GM12878 (cell line): ENCODE results near the gene BTBD9. TPM values are rescaled to one million over a fixed set of nuclear protein-coding genes. Genes with fewer than 3 reads are reported as not detected.

Experiments
- ATAC-seq: fragments of 200-7000 bp; cut with Tn5 transposase; 3 replicates; pipeline ENCODE4 v1.9.1; 2020; ENCODE audit warnings: mild to moderate bottlenecking, moderate library complexity
- BruUV-seq: library from RNA; stranded (reverse); fragments of 400-500 nt; replicated peaks from 2 replicates; lab custom pipeline; 2021; lab: Mats Ljungman, UMichigan
- CTCF ChIA-PET: fragments of 300-600 bp; sonication (Branson Sonifier 250); formaldehyde crosslinking; extraction: SDS; loops from one replicate; lab custom pipeline; 2021; ENCODE audit warnings: inconsistent platforms; lab: Yijun Ruan, JAX
- POLR2A ChIA-PET: fragments of 350-600 bp; formaldehyde crosslinking; extraction: SDS; loops from one replicate; lab custom pipeline; 2021; ENCODE audit warnings: inconsistent platforms; lab: Charles Lee
- RAD21 ChIA-PET: fragments of 300-600 bp; sonication (Branson Sonifier 250); formaldehyde crosslinking; loops from one replicate; lab custom pipeline; 2023; ENCODE audit warnings: antibody characterized with exemption; ENCODE audit not compliant: unreplicated experiment; lab: Charles Lee
- SMC1A ChIA-PET: fragments of 300-600 bp; sonication (Branson Sonifier 250); formaldehyde crosslinking; loops from one replicate; lab custom pipeline; 2023; ENCODE audit not compliant: unreplicated experiment, uncharacterized antibody; lab: Charles Lee
- DNase-seq: peaks from one replicate; pipeline ENCODE4 v3.0.0-alpha.2; 2011; ENCODE audit warnings: low read depth, low spot score
- FAIRE-seq: peaks from 3 replicates; lab custom pipeline; 2011; peaks lifted over from hg19 to GRCh38; lab: Jason Lieb, UNC
- H2AFZ ChIP-seq: 2 replicates; pipeline ENCODE4 v1.6.0; 2011; ENCODE audit warnings: low read depth, low read length, control low read depth; ENCODE audit not compliant: control insufficient read depth
- H3K27ac ChIP-seq: 2 replicates; pipeline ENCODE4 v1.5.1; 2011; ENCODE audit warnings: control low read depth; ENCODE audit not compliant: control insufficient read depth, insufficient read depth
- H3K27me3 ChIP-seq, 2 experiments: replicated peaks in 1 of 2; 2 replicates each; pipeline versions ENCODE4 v1.6.0 to v1.6.1; 2011; ENCODE audit warnings: low read length in 1 of 2; ENCODE audit not compliant: control insufficient read depth in 2 of 2, insufficient read depth in 2 of 2
- H3K36me3 ChIP-seq, 2 experiments: 2 replicates each; pipeline ENCODE4 v1.5.1; 2011; ENCODE audit warnings: low read length in 1 of 2; ENCODE audit not compliant: control insufficient read depth in 2 of 2, insufficient read depth in 2 of 2
- H3K4me1 ChIP-seq: 2 replicates; pipeline ENCODE4 v1.6.1; 2011; ENCODE audit warnings: mild to moderate bottlenecking, low read length, moderate library complexity, mixed read lengths; ENCODE audit not compliant: control insufficient read depth, insufficient read depth
- H3K4me2 ChIP-seq: 2 replicates; pipeline ENCODE4 v1.6.0; 2011; ENCODE audit warnings: control low read depth; ENCODE audit not compliant: control insufficient read depth, insufficient read depth
- H3K4me3 ChIP-seq: fragments of 200-600 bp; sonication (generic); 2 replicates; pipeline ENCODE4 v1.5.1; 2016
- H3K79me2 ChIP-seq: 2 replicates; pipeline ENCODE4 v1.6.0; 2011; ENCODE audit warnings: low read length; ENCODE audit not compliant: control insufficient read depth, insufficient read depth
- H3K9ac ChIP-seq: 2 replicates; pipeline ENCODE4 v1.8.0; 2011; ENCODE audit warnings: low read length, control low read depth, mixed read lengths; ENCODE audit not compliant: control insufficient read depth, insufficient read depth
- H3K9me3 ChIP-seq: replicated peaks from 3 replicates; pipeline ENCODE4 v1.5.1; 2011; ENCODE audit warnings: mild to moderate bottlenecking, low read length; ENCODE audit not compliant: control insufficient read depth, insufficient read depth
- H4K20me1 ChIP-seq: 2 replicates; pipeline ENCODE4 v1.6.0; 2011; ENCODE audit not compliant: control insufficient read depth, insufficient read depth
- BCLAF1 ChIP-seq: fragments of 450-650 bp; IDR thresholded peaks from 2 replicates; pipeline ENCODE4 v1.6.1; 2017; ENCODE audit warnings: antibody characterized with exemption, mild to moderate bottlenecking, moderate library complexity
- BHLHE40 ChIP-seq, 2 experiments: fragments of 450-650 bp in 1 of 2; IDR thresholded peaks; 2 replicates each; pipeline ENCODE4 v1.6.1; 2011 to 2017; ENCODE audit warnings: low read depth in 2 of 2, borderline replicate concordance in 1 of 2, improper control_type of control experiment in 1 of 2, low read length in 1 of 2, mild to moderate bottlenecking in 1 of 2
- CREB1 ChIP-seq: IDR thresholded peaks from 2 replicates; pipeline ENCODE4 v1.6.1; 2012; ENCODE audit warnings: low read depth, mild to moderate bottlenecking, inconsistent platforms
- CREM ChIP-seq: IDR thresholded peaks from 2 replicates; pipeline ENCODE4 v1.6.1; 2014; ENCODE audit warnings: antibody characterized with exemption, low read depth
- ETV6 ChIP-seq, 2 experiments: fragments of 450-650 bp in 1 of 2; IDR thresholded peaks in 1 of 2; conservative IDR thresholded peaks in 1 of 2; 2 replicates each; pipeline ENCODE4 v1.6.1; 2014; ENCODE audit warnings: antibody characterized with exemption in 1 of 2, borderline replicate concordance in 1 of 2, low read depth in 1 of 2, mild to moderate bottlenecking in 1 of 2, moderate library complexity in 1 of 2
- IKZF1 ChIP-seq: fragments of 450-650 bp; conservative IDR thresholded peaks from 2 replicates; pipeline ENCODE4 v1.6.1; 2017; ENCODE audit warnings: antibody characterized with exemption, mild to moderate bottlenecking
- JUNB ChIP-seq: IDR thresholded peaks from 2 replicates; pipeline ENCODE4 v1.6.1; 2016; ENCODE audit warnings: antibody characterized with exemption, mild to moderate bottlenecking
- NR2C2 ChIP-seq: IDR thresholded peaks from 2 replicates; pipeline ENCODE4 v1.6.1; 2011; ENCODE audit warnings: borderline replicate concordance, low read depth; ENCODE audit not compliant: control insufficient read depth, insufficient read length
- PBX3 ChIP-seq: IDR thresholded peaks from 2 replicates; pipeline ENCODE4 v1.6.1; 2011; ENCODE audit warnings: mild to moderate bottlenecking, low read depth, low read length, moderate library complexity; ENCODE audit not compliant: insufficient replicate concordance
- POLR2A ChIP-seq: IDR thresholded peaks from 2 replicates; pipeline ENCODE4 v1.6.1; 2011; ENCODE audit warnings: low read depth, mild to moderate bottlenecking, low read length
- SIN3A ChIP-seq: IDR thresholded peaks from 2 replicates; pipeline ENCODE4 v1.6.1; 2012; ENCODE audit warnings: low read depth, low read length, improper control_type of control experiment
- SP1 ChIP-seq: IDR thresholded peaks from one replicate; pipeline ENCODE4 v1.6.1; 2011; ENCODE audit warnings: low read depth, low read length
- SPI1 ChIP-seq: IDR thresholded peaks from 2 replicates; pipeline ENCODE4 v1.6.1; 2011; ENCODE audit warnings: low read depth, mild to moderate bottlenecking, low read length, moderate library complexity, borderline replicate concordance; ENCODE audit not compliant: insufficient read depth
- TCF7 ChIP-seq: IDR thresholded peaks from 2 replicates; pipeline ENCODE4 v1.6.1; 2014; ENCODE audit warnings: antibody characterized with exemption, borderline replicate concordance
- WGBS: methylation state at CpG from one replicate; pipeline ENCODE4 v1.1.6; 2016; ENCODE audit warnings: low lambda C conversion rate; ENCODE audit not compliant: insufficient replicate concordance, insufficient coverage; ENCODE audit errors: missing lambda C conversion rate; 5-methylcytosine and 5-hydroxymethylcytosine counted together
- in situ Hi-C: fragments of 300-500 bp; cut with MboI; formaldehyde crosslinking; loops from 9 replicates; pipeline ENCODE4 v1.14.3; 2018; ENCODE audit warnings: mixed read lengths
- intact Hi-C: fragments of 100-400 bp; cut with micrococcal nuclease; formaldehyde crosslinking; loops from one replicate; pipeline ENCODE4 v1.14.2; 2022; ENCODE audit not compliant: unreplicated experiment
- polyA plus RNA-seq, 11 experiments: library from polyadenylated mRNA; depleted of rRNA in 4 of 11; unstranded in 6 of 11; stranded (reverse) in 5 of 11; fragments of >200 nt; fragmentation: Nextera tagmentation in 4 of 11; fragmentation: Illumina TruSeq in 1 of 11; extraction: Ambion mirVana in 4 of 11; extraction: Trizol in 1 of 11; gene quantifications; 1 replicate in 1 of 11; 2 replicates in 10 of 11; pipeline versions ENCODE4 v1.2.1 to v1.2.3, GENCODE V29; 2011 to 2016; ENCODE audit warnings: inconsistent platforms in 2 of 11, missing spikeins in 2 of 11, low read depth in 1 of 11
- total RNA-seq, 4 experiments: library from RNA; depleted of rRNA in 3 of 4; stranded (reverse); fragments of >200 nt in 3 of 4; fragmentation: Illumina TruSeq in 1 of 4; extraction: Trizol in 1 of 4; gene quantifications; 2 replicates each; pipeline versions ENCODE4 v1.2.1 to v1.2.3, GENCODE V29; 2013 to 2021

BTBD9 gene
- total and polyA plus RNA-seq, 10 of the 15 experiments (the other 5 are each of a cell fraction or from before 2014, with no cell fraction given), result 0.22 to 8.6 (median 4.6) TPM

DNA sequence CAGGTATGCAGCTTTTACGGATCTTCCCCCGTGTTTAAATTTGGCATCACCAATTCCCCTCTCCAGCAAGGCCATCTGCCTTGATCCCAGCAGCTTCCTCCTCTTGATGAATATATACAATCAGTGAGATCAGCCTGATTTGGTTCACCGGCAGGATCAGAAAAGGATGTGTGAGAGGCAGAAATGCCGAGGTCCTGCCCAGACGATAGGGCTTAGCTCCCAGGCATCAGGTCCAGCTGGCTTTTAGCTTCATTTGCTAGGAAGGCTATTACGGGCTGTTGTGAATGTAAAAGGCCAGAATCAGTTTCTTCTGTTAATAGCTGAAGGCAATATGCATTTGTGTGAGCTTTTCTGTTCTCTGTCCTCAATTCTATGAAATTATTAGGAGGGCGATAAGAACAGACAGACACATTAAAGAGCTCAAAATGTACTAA lies 372.8 kb downstream of the BTBD9 start (continued):
- TF ChIP-seq SPI1 (no peak), POLR2A (no peak), SP1 (no peak), BCLAF1 (no peak)
- TF ChIP-seq, all 136 proteins: peak for 0

DNA sequence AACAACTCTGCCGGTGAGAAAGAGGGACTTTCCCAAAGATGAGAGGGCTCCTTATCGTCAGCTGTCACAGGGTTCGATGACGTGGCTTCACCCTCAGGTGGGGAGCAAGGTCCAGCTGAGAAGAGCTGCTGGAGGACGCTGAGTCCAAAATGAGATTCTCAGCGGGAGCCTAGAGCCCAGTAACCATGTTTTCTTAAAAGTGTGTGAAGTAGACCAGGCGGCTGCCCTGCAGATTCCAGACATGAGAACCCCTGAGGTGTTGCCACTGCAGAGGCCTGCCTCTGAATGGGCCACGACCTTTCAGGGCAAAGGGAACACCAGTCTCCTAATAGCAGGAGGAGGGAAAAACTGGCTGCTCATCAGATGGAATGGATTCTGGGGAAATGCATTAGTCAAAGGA lies 375.1 kb downstream of the BTBD9 start:
- FAIRE-seq (no peak), DNase-seq (no peak), ATAC-seq (peak; percentile 92)
- Histone ChIP-seq H4K20me1 (no peaks in the 10 kb centered on the region), H3K27ac (no peak overlapping the region), H3K79me2 (no peaks in the 10 kb centered on the region), H3K4me3 (no peak overlapping the region), H3K27me3 (no peaks in the 10 kb centered on the region), H3K9me3 (no peaks in the 10 kb centered on the region), H3K9ac (no peak overlapping the region), H3K4me1 (peaks cover 10% of the 10 kb centered on the region), H3K4me2 (no peak overlapping the region; the same call in 1 of the 2 replicates), H2AFZ (peak overlapping the region; percentile 58; the same call in 1 of the 2 replicates), H3K36me3 (no peaks in the 10 kb centered on the region)
- TF ChIP-seq JUNB (0 out of 2 replicates have a peak, but pooled peaks have one; percentile 9), SIN3A (no peak), PBX3 (peak; percentile 12), CREM (peak; percentile 68), CREB1 (peak; percentile 56), TCF7 (no peak), IKZF1 (0 out of 2 replicates have a peak, but pooled peaks have one; percentile 8), BHLHE40 (IDR thresholded peaks at IDR 0.05; ENCODE audit: borderline replicate concordance in 1 of 2, low read depth in 2 of 2, low read length in 1 of 2) (no peak), ETV6 (conservative IDR thresholded peaks at IDR 0.05 in 1 of 2, IDR thresholded peaks at IDR 0.05 in 1 of 2; ENCODE audit: borderline replicate concordance in 1 of 2, low read depth in 1 of 2) (no peak), NR2C2 (no peak)
- no TSS peak for BruUV-seq
- in situ Hi-C loops, result no loop called here
- SMC1A ChIA-PET, result no interaction called here
- POLR2A ChIA-PET, result interaction anchor here (0.6 kb wide), 1 partner anchor 164 kb away, joined by 3 read pairs; no protein-coding TSS in a partner anchor
- CTCF ChIA-PET, result no interaction called here
- RAD21 ChIA-PET, result no interaction called here
- WGBS, result 41% methylated on average over 8 of the region's 8 CpGs
- intact Hi-C loops, result no loop called here
